SU-DHL-6 (cell line): ENCODE results near the gene SERAC1.

ENCODE experiments used
- CTCF ChIP-seq: fragments of 200-600 bp; sonication (generic); IDR thresholded peaks from one replicate; pipeline ENCODE4 v1.5.1; 2017; ENCODE audit warnings: antibody characterized with exemption, mild to moderate bottlenecking, low read length, moderate library complexity; ENCODE audit not compliant: insufficient read depth, poor library complexity, severe bottlenecking
- EZH2phosphoT487 ChIP-seq: fragments of 200-600 bp; sonication (generic), shearing (Covaris generic); conservative IDR thresholded peaks from 2 replicates; pipeline ENCODE4 v1.6.1; 2018; ENCODE audit warnings: mild to moderate bottlenecking, antibody characterized with exemption, low read length, moderate library complexity, mixed read lengths

GRCh38 chr6:158113802-158114201, 54.3 kb downstream of the SERAC1 start:
- TF ChIP-seq CTCF (no peak), EZH2phosphoT487 (no peak)
